ENCODE measurements around the gene MEI4. TPM values are rescaled to one million over a fixed set of nuclear protein-coding genes. Genes with fewer than 3 reads are reported as not detected.

MEI4 gene
- total and polyA plus RNA-seq, 2 donors (not counting 1 experiment from before 2014, with no cell fraction given) = not detected

- no peaks in the 10 kb centered on the region for H3K36me3 ChIP-seq (replicated peaks in 1 of 2; ENCODE audit: control extremely low read depth in 1 of 2, control insufficient read depth in 1 of 2, extremely low read depth in 1 of 2, insufficient read depth in 2 of 2, low read length in 1 of 2)
- intact Hi-C loops (cut with micrococcal nuclease) = no loop called here
- no CpG with 5 or more reads among the region's 5 CpGs for WGBS (ENCODE audit: insufficient coverage)
Observed at GRCh38 chr6:77624515-77624914, 28.3 kb upstream of the MEI4 start.

GRCh38 chr6:77626426-77626825 lies 26.4 kb upstream of the MEI4 start:
- Histone ChIP-seq H3K27ac (ENCODE audit: low read length in 2 of 2) (no peak overlapping the region), H3K36me3 (replicated peaks in 1 of 2; ENCODE audit: control extremely low read depth in 1 of 2, control insufficient read depth in 1 of 2, extremely low read depth in 1 of 2, insufficient read depth in 2 of 2, low read length in 1 of 2) (no peaks in the 10 kb centered on the region), H2AFZ (ENCODE audit: insufficient read depth, low read depth, low read length, poor library complexity, severe bottlenecking) (no peak overlapping the region), H3K4me2 (replicated peaks; ENCODE audit: low read depth, low read length, poor library complexity, severe bottlenecking) (no peak overlapping the region), H3K9ac (ENCODE audit: low read length) (no peak overlapping the region), H3K4me1 (ENCODE audit: control insufficient read depth in 2 of 2, insufficient read depth in 2 of 2, low read length in 2 of 2) (no peaks in the 10 kb centered on the region), H3K79me2 (ENCODE audit: control insufficient read depth, insufficient read depth, low read length) (no peaks in the 10 kb centered on the region), H4K20me1 (ENCODE audit: control insufficient read depth, insufficient read depth, low read length, poor library complexity, severe bottlenecking) (no peaks in the 10 kb centered on the region), H3K4me3 (ENCODE audit: control extremely low read depth in 1 of 5, extremely low read depth in 1 of 5, insufficient read depth in 1 of 5, low read depth in 2 of 5, low read length in 4 of 5) (no peak overlapping the region), H3K27me3 (replicated peaks in 1 of 4; ENCODE audit: control extremely low read depth in 1 of 4, control insufficient read depth in 3 of 4, insufficient read depth in 4 of 4, low read length in 3 of 4) (no peaks in the 10 kb centered on the region), H3K9me3 (ENCODE audit: control extremely low read depth in 1 of 3, control insufficient read depth in 2 of 3, insufficient read depth in 1 of 3, low read length in 2 of 3) (no peaks in the 10 kb centered on the region)
- Mint-ChIP-seq H3K4me3 (no peak overlapping the region), H3K27me3 (no peaks in the 10 kb centered on the region), H3K4me1 (no peaks in the 10 kb centered on the region), H3K9me3 (ENCODE audit: insufficient read depth) (peaks cover 2% of the 10 kb centered on the region), H3K27ac (no peak overlapping the region)
- TF ChIP-seq EZH2 (IDR thresholded peaks at IDR 0.05; ENCODE audit: borderline replicate concordance, insufficient read depth, low read depth, low read length, poor library complexity, severe bottlenecking) = no peak
- no peak for TF ChIP-seq CTCF (IDR thresholded peaks at IDR 0.05)
- intact Hi-C loops (cut with micrococcal nuclease) = no loop called here
- DNase-seq (no peak), ATAC-seq (ENCODE audit: low read depth) (no peak)
- WGBS (ENCODE audit: insufficient coverage) = no CpG with 5 or more reads among the region's 1 CpG
- ChIA-PET POLR2A (no interaction called here), CTCF (no interaction called here)

More at GRCh38 chr6:77624515-77624914, 28.3 kb upstream of the MEI4 start:
- POLR2A ChIA-PET = no interaction called here
- Mint-ChIP-seq H3K9me3 (ENCODE audit: insufficient read depth) (peaks cover 2% of the 10 kb centered on the region), H3K27me3 (no peaks in the 10 kb centered on the region), H3K4me3 (no peak overlapping the region), H3K4me1 (no peaks in the 10 kb centered on the region), H3K27ac (no peak overlapping the region)
- Histone ChIP-seq H4K20me1 (ENCODE audit: control insufficient read depth, insufficient read depth, low read length, poor library complexity, severe bottlenecking) (no peaks in the 10 kb centered on the region), H3K9me3 (ENCODE audit: control extremely low read depth in 1 of 3, control insufficient read depth in 2 of 3, insufficient read depth in 1 of 3, low read length in 2 of 3) (no peaks in the 10 kb centered on the region), H3K27ac (ENCODE audit: low read length in 2 of 2) (no peak overlapping the region), H3K4me2 (replicated peaks; ENCODE audit: low read depth, low read length, poor library complexity, severe bottlenecking) (no peak overlapping the region), H3K4me3 (ENCODE audit: control extremely low read depth in 1 of 5, extremely low read depth in 1 of 5, insufficient read depth in 1 of 5, low read depth in 2 of 5, low read length in 4 of 5) (no peak overlapping the region), H3K4me1 (ENCODE audit: control insufficient read depth in 2 of 2, insufficient read depth in 2 of 2, low read length in 2 of 2) (no peaks in the 10 kb centered on the region), H2AFZ (ENCODE audit: insufficient read depth, low read depth, low read length, poor library complexity, severe bottlenecking) (no peak overlapping the region), H3K79me2 (ENCODE audit: control insufficient read depth, insufficient read depth, low read length) (no peaks in the 10 kb centered on the region), H3K9ac (ENCODE audit: low read length) (no peak overlapping the region), H3K27me3 (replicated peaks in 1 of 4; ENCODE audit: control extremely low read depth in 1 of 4, control insufficient read depth in 3 of 4, insufficient read depth in 4 of 4, low read length in 3 of 4) (no peaks in the 10 kb centered on the region)
- ATAC-seq (ENCODE audit: low read depth) (no peak), DNase-seq (no peak)
- TF ChIP-seq EZH2 (IDR thresholded peaks at IDR 0.05; ENCODE audit: borderline replicate concordance, insufficient read depth, low read depth, low read length, poor library complexity, severe bottlenecking) (no peak), CTCF (IDR thresholded peaks at IDR 0.05) (no peak)
- CTCF ChIA-PET = no interaction called here

Measured in B cell (primary cell).